IMR-90 (cell line): ENCODE results near the gene LRP5. TPM values are rescaled to one million over a fixed set of nuclear protein-coding genes. Genes with fewer than 3 reads are reported as not detected.

ENCODE experiments used
- ATAC-seq: fragments of 200-7000 bp; cut with Tn5 transposase; 2 replicates; pipeline ENCODE4 v1.9.1; 2020; ENCODE audit warnings: low read depth, mild to moderate bottlenecking, moderate library complexity
- BruUV-seq: library from RNA; stranded (reverse); fragments of 400-500 nt; replicated peaks from 2 replicates; lab custom pipeline; 2021; lab: Mats Ljungman, UMichigan
- CTCF ChIA-PET: fragments of 300-600 bp; formaldehyde crosslinking; extraction: SDS; loops from one replicate; lab custom pipeline; 2021; ENCODE audit warnings: antibody characterized with exemption; lab: Yijun Ruan, JAX
- POLR2A ChIA-PET: fragments of 300-600 bp; sonication (Branson Sonifier 250); formaldehyde crosslinking; loops from one replicate; lab custom pipeline; 2022; ENCODE audit warnings: antibody characterized with exemption; ENCODE audit not compliant: unreplicated experiment; lab: Charles Lee
- DNase-seq: peaks from one replicate; pipeline ENCODE4 v3.0.0; 2013
- H2AFZ ChIP-seq: replicated peaks from 2 replicates; pipeline ENCODE3; 2013; ENCODE audit warnings: low read length, mild to moderate bottlenecking; ENCODE audit not compliant: poor library complexity
- H2AK5ac ChIP-seq: 2 replicates; pipeline ENCODE4 v1.6.1; 2013; ENCODE audit warnings: low read depth, low read length, inconsistent platforms
- H2AK9ac ChIP-seq: replicated peaks from 2 replicates; pipeline ENCODE3; 2013; ENCODE audit warnings: mild to moderate bottlenecking, low read depth, low read length, moderate library complexity; ENCODE audit not compliant: poor library complexity
- H2BK120ac ChIP-seq: 2 replicates; pipeline ENCODE4 v1.6.1; 2013; ENCODE audit warnings: low read depth, low read length, inconsistent platforms
- H2BK15ac ChIP-seq: 3 replicates; pipeline ENCODE4 v1.6.1; 2013; ENCODE audit warnings: low read depth, low read length, inconsistent platforms
- H2BK20ac ChIP-seq: 2 replicates; pipeline ENCODE4 v1.6.1; 2013; ENCODE audit warnings: low read depth, mild to moderate bottlenecking, inconsistent platforms, low read length, moderate library complexity
- H2BK5ac ChIP-seq: 2 replicates; pipeline ENCODE4 v1.6.1; 2013; ENCODE audit warnings: mild to moderate bottlenecking, low read depth, low read length, inconsistent platforms; ENCODE audit not compliant: poor library complexity, severe bottlenecking
- H3K14ac ChIP-seq: replicated peaks from 2 replicates; pipeline ENCODE4 v1.6.1; 2013; ENCODE audit warnings: low read depth, low read length, inconsistent platforms
- H3K18ac ChIP-seq: 2 replicates; pipeline ENCODE4 v1.6.1; 2013; ENCODE audit warnings: low read depth, low read length, control low read depth
- H3K23ac ChIP-seq: 2 replicates; pipeline ENCODE4 v1.6.1; 2013; ENCODE audit warnings: low read depth, low read length, inconsistent platforms
- H3K27ac ChIP-seq: 2 replicates; pipeline ENCODE4 v1.5.1; 2013; ENCODE audit warnings: mild to moderate bottlenecking, control low read depth, low read length; ENCODE audit not compliant: insufficient read depth
- H3K27me3 ChIP-seq: 2 replicates; pipeline ENCODE4 v1.6.1; 2013; ENCODE audit warnings: low read length; ENCODE audit not compliant: control insufficient read depth, insufficient read depth
- H3K36me3 ChIP-seq: 2 replicates; pipeline ENCODE4 v1.6.1; 2013; ENCODE audit warnings: low read length, mixed read lengths; ENCODE audit not compliant: control insufficient read depth, insufficient read depth
- H3K4ac ChIP-seq: 2 replicates; pipeline ENCODE4 v1.6.1; 2013; ENCODE audit warnings: low read depth, low read length, inconsistent platforms
- H3K4me1 ChIP-seq: 2 replicates; pipeline ENCODE4 v1.6.1; 2013; ENCODE audit warnings: low read length, mixed read lengths; ENCODE audit not compliant: control insufficient read depth, insufficient read depth
- H3K4me2 ChIP-seq: 2 replicates; pipeline ENCODE4 v1.6.1; 2013; ENCODE audit warnings: low read depth, mild to moderate bottlenecking, control low read depth, low read length, moderate library complexity
- H3K4me3 ChIP-seq: 2 replicates; pipeline ENCODE4 v1.5.1; 2013; ENCODE audit warnings: low read depth, mild to moderate bottlenecking, control low read depth, low read length, moderate library complexity; ENCODE audit not compliant: insufficient read depth
- H3K56ac ChIP-seq: 2 replicates; pipeline ENCODE4 v1.6.1; 2013; ENCODE audit warnings: low read length, inconsistent platforms; ENCODE audit not compliant: insufficient read depth; ENCODE audit errors: extremely low read depth
- H3K79me1 ChIP-seq, 2 experiments: 2 replicates each; pipeline ENCODE4 v1.6.1; 2013; ENCODE audit warnings: low read length in 2 of 2, inconsistent platforms in 1 of 2, low read depth in 1 of 2
- H3K9ac ChIP-seq: 2 replicates; pipeline ENCODE4 v1.6.1; 2013; ENCODE audit warnings: low read depth, low read length, control low read depth
- H3K9me1 ChIP-seq: 2 replicates; pipeline ENCODE4 v1.6.1; 2013; ENCODE audit warnings: low read length, inconsistent platforms; ENCODE audit not compliant: insufficient read depth
- H3K9me3 ChIP-seq: 2 replicates; pipeline ENCODE4 v1.6.1; 2013; ENCODE audit warnings: low read length; ENCODE audit not compliant: control insufficient read depth, insufficient read depth
- H4K20me1 ChIP-seq: 2 replicates; pipeline ENCODE4 v1.6.1; 2013; ENCODE audit warnings: low read length, inconsistent platforms; ENCODE audit not compliant: insufficient read depth
- H4K5ac ChIP-seq: 2 replicates; pipeline ENCODE4 v1.6.1; 2013; ENCODE audit warnings: mild to moderate bottlenecking, low read depth, low read length, control low read depth
- H4K8ac ChIP-seq, 2 experiments: 2 replicates each; pipeline ENCODE4 v1.6.1; 2013; ENCODE audit warnings: low read depth in 2 of 2, low read length in 2 of 2, control low read depth in 1 of 2, inconsistent platforms in 1 of 2
- H4K91ac ChIP-seq: 2 replicates; pipeline ENCODE4 v1.6.1; 2013; ENCODE audit warnings: low read depth, low read length, inconsistent platforms; ENCODE audit not compliant: insufficient read depth
- BHLHE40 ChIP-seq: fragments of 150-350 bp; IDR thresholded peaks from 2 replicates; pipeline ENCODE4 v1.6.1; 2016; ENCODE audit warnings: mild to moderate bottlenecking, low read depth, low read length
- CEBPB ChIP-seq: IDR thresholded peaks from 2 replicates; pipeline ENCODE4 v1.6.1; 2012; ENCODE audit warnings: low read depth, low read length, improper control_type of control experiment
- CHD1 ChIP-seq: IDR thresholded peaks from 2 replicates; pipeline ENCODE4 v1.6.1; 2012; ENCODE audit warnings: low read depth, low read length, improper control_type of control experiment
- CTCF ChIP-seq: conservative IDR thresholded peaks from 2 replicates; pipeline ENCODE4 v1.5.1; 2012; ENCODE audit warnings: mild to moderate bottlenecking, low read depth, low read length, improper control_type of control experiment
- ELK1 ChIP-seq: fragments of 150-350 bp; IDR thresholded peaks from 2 replicates; pipeline ENCODE4 v1.6.1; 2016; ENCODE audit warnings: low read depth, mild to moderate bottlenecking, low read length, moderate library complexity, borderline replicate concordance
- FOS ChIP-seq: fragments of 150-350 bp; IDR thresholded peaks from 2 replicates; pipeline ENCODE4 v1.6.1; 2016; ENCODE audit warnings: low read depth, low read length
- MAFK ChIP-seq: IDR thresholded peaks from 2 replicates; pipeline ENCODE4 v1.6.1; 2012; ENCODE audit warnings: low read depth, low read length, improper control_type of control experiment
- MAZ ChIP-seq: IDR thresholded peaks from 2 replicates; pipeline ENCODE4 v1.6.1; 2012; ENCODE audit warnings: low read depth, mild to moderate bottlenecking, low read length, improper control_type of control experiment, moderate library complexity, borderline replicate concordance
- MXI1 ChIP-seq: IDR thresholded peaks from 2 replicates; pipeline ENCODE4 v1.6.1; 2012; ENCODE audit warnings: low read depth, mild to moderate bottlenecking, low read length, moderate library complexity, borderline replicate concordance
- NFE2L2 ChIP-seq: fragments of 150-350 bp; IDR thresholded peaks from 2 replicates; pipeline ENCODE4 v1.6.1; 2016; ENCODE audit warnings: low read depth, mild to moderate bottlenecking, low read length
- POLR2A ChIP-seq: IDR thresholded peaks from 2 replicates; pipeline ENCODE4 v1.6.1; 2012; ENCODE audit warnings: mild to moderate bottlenecking, low read depth, low read length
- RAD21 ChIP-seq: IDR thresholded peaks from 2 replicates; pipeline ENCODE4 v1.6.1; 2012; ENCODE audit warnings: low read length, improper control_type of control experiment
- RCOR1 ChIP-seq: IDR thresholded peaks from 2 replicates; pipeline ENCODE4 v1.6.1; 2012; ENCODE audit warnings: mild to moderate bottlenecking, low read length, improper control_type of control experiment; ENCODE audit not compliant: insufficient replicate concordance
- RFX5 ChIP-seq: IDR thresholded peaks from 2 replicates; pipeline ENCODE4 v1.8.0; 2012; ENCODE audit warnings: low read depth, mild to moderate bottlenecking, low read length, moderate library complexity
- SMC3 ChIP-seq: fragments of 150-350 bp; IDR thresholded peaks from 2 replicates; pipeline ENCODE4 v1.6.1; 2016; ENCODE audit warnings: low read depth, mild to moderate bottlenecking, antibody characterized with exemption, low read length, moderate library complexity
- USF2 ChIP-seq: fragments of 150-350 bp; IDR thresholded peaks from 2 replicates; pipeline ENCODE4 v1.6.1; 2017; ENCODE audit warnings: mild to moderate bottlenecking, antibody characterized with exemption, low read length, low read depth
- WGBS, 2 experiments: methylation state at CpG; one replicate each; pipeline versions ENCODE4 v1.1.5 to v1.1.7; 2013; ENCODE audit warnings: missing lambda C conversion rate in 2 of 2; ENCODE audit not compliant: insufficient read length in 1 of 2; ENCODE audit errors: extremely low coverage in 2 of 2; 5-methylcytosine and 5-hydroxymethylcytosine counted together
- dilution Hi-C: fragments of 300-500 bp; cut with HindIII; formaldehyde crosslinking; loops from one replicate; pipeline ENCODE4 v1.14.3; 2018; ENCODE audit warnings: low sequenced_read_pairs; ENCODE audit not compliant: unreplicated experiment
- in situ Hi-C: fragments of 300-500 bp; cut with MboI; formaldehyde crosslinking; loops from 3 replicates; pipeline ENCODE4 v1.14.3; 2019; ENCODE audit warnings: low sequenced_read_pairs, inconsistent platforms, mixed read lengths
- intact Hi-C: fragments of 100-400 bp; cut with micrococcal nuclease; formaldehyde crosslinking; loops from 2 replicates; pipeline ENCODE4 v1.10.0; 2022
- polyA plus RNA-seq, 3 experiments: library from polyadenylated mRNA; depleted of rRNA; stranded (reverse); fragments of >200 nt; gene quantifications; 2 replicates each; pipeline ENCODE4 v1.2.3, GENCODE V29; 2012; ENCODE audit warnings: low replicate concordance in 1 of 3
- total RNA-seq: library from RNA; depleted of rRNA; stranded (reverse); fragments of >200 nt; gene quantifications from 2 replicates; pipeline ENCODE4 v1.2.3, GENCODE V29; 2012

Gene LRP5
- total and polyA plus RNA-seq, 2 of the 4 experiments (the other 2 are of a cell fraction): 10.4 to 15.0 TPM

- no peak overlapping the region for H3K27ac ChIP-seq
- in situ Hi-C loops (no loop called here), intact Hi-C loops (no loop called here), dilution Hi-C loops (no loop called here)
- no peak overlapping the region for H3K23ac ChIP-seq
- H3K36me3 ChIP-seq: peaks cover 5% of the 10 kb centered on the region; the same call in 1 of the 2 replicates
- no peak overlapping the region for H2BK15ac ChIP-seq
- H2BK120ac ChIP-seq: no peak overlapping the region
- no TSS peak for BruUV-seq
- H3K4me2 ChIP-seq: no peak overlapping the region
- no peaks in the 10 kb centered on the region for H3K27me3 ChIP-seq
- no peak overlapping the region for H3K18ac ChIP-seq
- H4K8ac ChIP-seq: no peak overlapping the region
- H3K79me1 ChIP-seq: peaks cover 31 to 49% of the 10 kb centered on the region in 2 experiments
- H3K9me3 ChIP-seq: no peaks in the 10 kb centered on the region
- H4K20me1 ChIP-seq: peaks cover 9% of the 10 kb centered on the region
- peaks cover 32% of the 10 kb centered on the region for H3K9me1 ChIP-seq
- no peak overlapping the region for H4K5ac ChIP-seq
- H3K9ac ChIP-seq: no peak overlapping the region
- peaks cover 18% of the 10 kb centered on the region for H3K4me1 ChIP-seq
- 93% methylated on average over 17 of the region's 28 CpGs; no CpG with 5 or more reads in 1 of the 2 experiments for WGBS, 2 experiments
- no peak overlapping the region for H2AK9ac ChIP-seq
- H3K56ac ChIP-seq: no peak overlapping the region
- H2BK20ac ChIP-seq: no peak overlapping the region
- ATAC-seq (no peak), DNase-seq (no peak)
- H2BK5ac ChIP-seq: no peak overlapping the region
- no peak overlapping the region for H3K4me3 ChIP-seq
- CTCF ChIA-PET: no interaction called here
- no peak overlapping the region for H3K4ac ChIP-seq
- no peak overlapping the region for H3K14ac ChIP-seq
- no peak overlapping the region for H4K91ac ChIP-seq
- no peak for TF ChIP-seq RFX5
- no peak for TF ChIP-seq MXI1
- TF ChIP-seq CHD1: no peak
- TF ChIP-seq CEBPB: no peak
- no peak for TF ChIP-seq RAD21
- no peak for TF ChIP-seq BHLHE40
- no peak for TF ChIP-seq USF2
- no peak for TF ChIP-seq SMC3
- no peak for TF ChIP-seq POLR2A
- TF ChIP-seq MAZ: no peak
- TF ChIP-seq RCOR1: no peak
- TF ChIP-seq ELK1: no peak
- TF ChIP-seq NFE2L2: no peak
- TF ChIP-seq CTCF: no peak
- no peak for TF ChIP-seq FOS
- no peak for TF ChIP-seq MAFK
- no peak overlapping the region for H2AFZ ChIP-seq
- POLR2A ChIA-PET: no interaction called here
- peak overlapping the region; percentile 35; the same call in 1 of the 2 replicates for H2AK5ac ChIP-seq
Observed at GRCh38 chr11:68350759-68351449, 38.5 kb downstream of the LRP5 start.
